T1000 (cell line): ENCODE results near the gene TSPAN6.

Experiments used
- DNase-seq: peaks from one replicate; lab custom pipeline; 2025; ENCODE audit warnings: mixed read lengths; lab: John Stamatoyannopoulos, UW

TSPAN6 gene

GRCh38 chrX:100647739-100648138 is 11.1 kb upstream of the TSPAN6 start:
- DNase-seq, result no peak

- no peak for DNase-seq
These were observed 10.5 kb upstream of the TSPAN6 start for GRCh38 chrX:100647095-100647494.

GRCh38 chrX:100645106-100645505 is 8.5 kb upstream of the TSPAN6 start:
- no peak for DNase-seq

- DNase-seq, result peak; percentile 2
These were observed 7.6 kb upstream of the TSPAN6 start, which contains the start of gene SRPX2 for GRCh38 chrX:100643956-100644860. Gene SRPX2, plus strand, starts transcription at chrX:100644199. Its CDS starts 2,124 bp downstream, at chrX:100646323.

GRCh38 chrX:100643212-100643611 is 6.6 kb upstream of the TSPAN6 start:
- DNase-seq, result no peak

- DNase-seq, result no peak
These were observed 5.7 kb upstream of the TSPAN6 start for GRCh38 chrX:100642290-100642689.

GRCh38 chrX:100635989-100636320 is 651 bp downstream of the TSPAN6 start:
- DNase-seq, result no peak

GRCh38 chrX:100635040-100635439 is 1.6 kb downstream of the TSPAN6 start:
- DNase-seq, result no peak

GRCh38 chrX:100625985-100626491 is 10.6 kb downstream of the TSPAN6 start:
- no peak for DNase-seq

GRCh38 chrX:100623001-100623400 is 13.6 kb downstream of the TSPAN6 start:
- DNase-seq, result no peak

- DNase-seq, result no peak
These were observed 21.6 kb downstream of the TSPAN6 start for GRCh38 chrX:100615005-100615404.

- DNase-seq, result no peak
These were observed 24.7 kb downstream of the TSPAN6 start for GRCh38 chrX:100611951-100612350.

- no peak for DNase-seq
These were observed 27.0 kb downstream of the TSPAN6 start for GRCh38 chrX:100609591-100609990.

GRCh38 chrX:100606753-100607152 is 29.9 kb downstream of the TSPAN6 start:
- DNase-seq, result no peak

GRCh38 chrX:100600758-100601157 is 35.8 kb downstream of the TSPAN6 start:
- DNase-seq, result no peak

- DNase-seq, result no peak
These were observed 36.3 kb downstream of the TSPAN6 start for GRCh38 chrX:100600340-100600739.

- DNase-seq, result no peak
These were observed 37.1 kb downstream of the TSPAN6 start for GRCh38 chrX:100599456-100599855.

- no peak for DNase-seq
These were observed 40.0 kb downstream of the TSPAN6 start for GRCh38 chrX:100596601-100597000.

- DNase-seq, result no peak
These were observed 43.0 kb downstream of the TSPAN6 start for GRCh38 chrX:100593581-100593980.

GRCh38 chrX:100593126-100593525 is 43.5 kb downstream of the TSPAN6 start:
- no peak for DNase-seq

- DNase-seq, result no peak
These were observed 45.2 kb downstream of the TSPAN6 start for GRCh38 chrX:100591256-100592051.

- DNase-seq, result no peak
These were observed 48.7 kb downstream of the TSPAN6 start for GRCh38 chrX:100587861-100588260.

GRCh38 chrX:100586747-100587146 is 49.9 kb downstream of the TSPAN6 start:
- DNase-seq, result no peak
